Fibroblast of lung (primary cell): ENCODE data around the gene CARS1. TPM values are rescaled to one million over a fixed set of nuclear protein-coding genes. Genes with fewer than 3 reads are reported as not detected.

Experiments
- DNase-seq, 2 donors: peaks; one replicate each; pipeline versions ENCODE4 v3.0.0 to v3.0.0-alpha.2; 2010; ENCODE audit warnings: low read depth in 2 of 2
- H2AFZ ChIP-seq: 2 replicates; pipeline ENCODE4 v1.5.1; 2012; ENCODE audit warnings: low read length, control low read depth, inconsistent platforms
- H3K27ac ChIP-seq: 2 replicates; pipeline ENCODE4 v1.5.1; 2011; ENCODE audit warnings: low read length, control low read depth; ENCODE audit not compliant: insufficient read depth
- H3K27me3 ChIP-seq: 2 replicates; pipeline ENCODE4 v1.5.1; 2011; ENCODE audit warnings: mild to moderate bottlenecking, low read length; ENCODE audit not compliant: control insufficient read depth, insufficient read depth
- H3K36me3 ChIP-seq: 2 replicates; pipeline ENCODE4 v1.5.1; 2011; ENCODE audit warnings: low read length; ENCODE audit not compliant: control insufficient read depth, insufficient read depth
- H3K4me1 ChIP-seq: 2 replicates; pipeline ENCODE4 v1.5.1; 2011; ENCODE audit warnings: low read length; ENCODE audit not compliant: control insufficient read depth, insufficient read depth; ENCODE audit errors: extremely low read depth
- H3K4me2 ChIP-seq: 2 replicates; pipeline ENCODE4 v1.5.1; 2011; ENCODE audit warnings: low read length, control low read depth; ENCODE audit not compliant: insufficient read depth; ENCODE audit errors: extremely low read depth
- H3K4me3 ChIP-seq, 4 experiments: fragments of 200-600 bp in 1 of 4; sonication (generic) in 1 of 4; replicated peaks in 1 of 4; 2 replicates each; pipeline ENCODE4 v1.5.1; 2011 to 2016; ENCODE audit warnings: low read length in 4 of 4, low read depth in 3 of 4, mild to moderate bottlenecking in 3 of 4, control low read depth in 2 of 4, inconsistent platforms in 1 of 4, mixed read lengths in 1 of 4; ENCODE audit not compliant: insufficient read depth in 1 of 4; ENCODE audit errors: control extremely low read depth in 1 of 4
- H3K79me2 ChIP-seq: 2 replicates; pipeline ENCODE4 v1.5.1; 2012; ENCODE audit warnings: mild to moderate bottlenecking, low read length, inconsistent platforms; ENCODE audit not compliant: control insufficient read depth, insufficient read depth
- H3K9ac ChIP-seq: 2 replicates; pipeline ENCODE4 v1.5.1; 2011; ENCODE audit warnings: mild to moderate bottlenecking, low read length, control low read depth; ENCODE audit not compliant: insufficient read depth
- H3K9me3 ChIP-seq: 2 replicates; pipeline ENCODE4 v1.5.1; 2012; ENCODE audit warnings: low read depth, low read length; ENCODE audit not compliant: control insufficient read depth, insufficient read depth
- H4K20me1 ChIP-seq: 2 replicates; pipeline ENCODE4 v1.5.1; 2011; ENCODE audit warnings: low read length; ENCODE audit not compliant: control insufficient read depth, insufficient read depth; ENCODE audit errors: extremely low read depth
- CTCF ChIP-seq, 2 donors: IDR thresholded peaks in 1 of 2; conservative IDR thresholded peaks in 1 of 2; 1 replicate in 1 of 2; 2 replicates in 1 of 2; pipeline ENCODE4 v1.5.1; 2011 to 2012; ENCODE audit warnings: low read length in 2 of 2, control low read depth in 1 of 2, inconsistent platforms in 1 of 2, low read depth in 1 of 2, mild to moderate bottlenecking in 1 of 2
- EZH2 ChIP-seq: IDR thresholded peaks from 2 replicates; pipeline ENCODE4 v1.5.1; 2012; ENCODE audit warnings: low read length, control low read depth, mild to moderate bottlenecking; ENCODE audit errors: missing control alignments
- polyA plus RNA-seq, 2 donors: library from polyadenylated mRNA; depleted of rRNA in 1 of 2; stranded (reverse) in 1 of 2; unstranded in 1 of 2; fragments of >200 nt; gene quantifications; 2 replicates each; pipeline ENCODE4 v1.2.1, GENCODE V29; 2011 to 2012; ENCODE audit warnings: missing spikeins in 1 of 2
- total RNA-seq: library from RNA; depleted of rRNA; stranded (reverse); fragments of >200 nt; gene quantifications from 2 replicates; pipeline ENCODE4 v1.2.1, GENCODE V29; 2014

Gene CARS1
- total and polyA plus RNA-seq, 2 donors (not counting 1 experiment from before 2014, with no cell fraction given): 67.5 to 149 TPM

DNA sequence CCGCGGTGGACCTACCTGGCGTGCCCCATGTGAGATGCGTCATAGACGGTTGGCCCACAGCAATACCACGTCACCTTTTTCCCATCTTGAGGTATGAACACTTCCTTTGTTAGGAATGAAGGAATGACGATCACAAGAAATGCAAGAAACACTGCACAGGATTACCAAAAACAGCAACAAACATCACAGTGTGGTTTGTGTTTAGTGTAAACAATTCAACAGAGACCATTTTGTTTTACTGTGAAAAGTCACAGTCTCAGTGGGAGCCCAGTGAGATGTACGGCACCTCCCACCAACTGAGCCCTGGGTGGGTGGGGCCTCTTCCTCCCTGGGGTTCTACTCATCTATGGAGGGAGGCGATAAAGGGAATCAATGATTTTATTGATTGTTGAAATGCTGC, 16.3 kb downstream of the CARS1 start:
- no peaks in the 10 kb centered on the region for H4K20me1 ChIP-seq
- DNase-seq: no peak

DNA sequence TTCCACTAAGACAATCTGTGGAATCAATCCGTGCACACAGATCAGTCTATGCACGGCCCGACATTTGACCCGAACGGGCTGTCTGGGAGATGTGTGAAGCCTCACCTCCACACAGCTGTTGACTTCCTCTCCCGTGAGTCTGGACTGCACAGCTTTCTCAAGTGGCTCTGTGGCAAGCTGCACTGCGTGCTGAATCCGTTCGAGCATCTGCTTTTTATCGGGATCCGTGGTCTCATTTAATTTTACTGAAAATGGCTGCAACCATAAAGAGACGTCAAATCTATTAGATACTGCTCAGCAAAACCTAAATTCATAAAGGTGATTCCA, 19.3 kb downstream of the CARS1 start:
- peaks cover 16% of the 10 kb centered on the region for H3K79me2 ChIP-seq
- DNase-seq: no peak
- H3K4me2 ChIP-seq: no peak overlapping the region
- H3K36me3 ChIP-seq: peaks cover 30% of the 10 kb centered on the region
- H3K27me3 ChIP-seq: no peaks in the 10 kb centered on the region
- no peak overlapping the region for H3K4me3 ChIP-seq
- H3K9ac ChIP-seq: no peak overlapping the region
- peaks cover under 1% of the 10 kb centered on the region for H3K4me1 ChIP-seq
- H3K27ac ChIP-seq: no peak overlapping the region
- no peak for TF ChIP-seq EZH2
- TF ChIP-seq CTCF (conservative IDR thresholded peaks at IDR 0.05 in 1 of 2, IDR thresholded peaks at IDR 0.05 in 1 of 2; ENCODE audit: low read depth in 1 of 2, low read length in 2 of 2): no peak
- no peaks in the 10 kb centered on the region for H3K9me3 ChIP-seq
- no peak overlapping the region for H2AFZ ChIP-seq
- H4K20me1 ChIP-seq: no peaks in the 10 kb centered on the region

More for the DNA sequence above, 16.3 kb downstream of the CARS1 start:
- Histone ChIP-seq H3K4me1 (peaks cover 10% of the 10 kb centered on the region), H3K79me2 (peaks cover 41% of the 10 kb centered on the region), H2AFZ (no peak overlapping the region), H3K4me2 (no peak overlapping the region), H3K27me3 (no peaks in the 10 kb centered on the region), H3K9me3 (no peaks in the 10 kb centered on the region), H3K9ac (no peak overlapping the region), H3K27ac (no peak overlapping the region), H3K4me3 (no peak overlapping the region), H3K36me3 (peaks cover 34% of the 10 kb centered on the region)
- TF ChIP-seq CTCF (conservative IDR thresholded peaks at IDR 0.05 in 1 of 2, IDR thresholded peaks at IDR 0.05 in 1 of 2; ENCODE audit: low read depth in 1 of 2, low read length in 2 of 2): no peak
- no peak for TF ChIP-seq EZH2

DNA sequence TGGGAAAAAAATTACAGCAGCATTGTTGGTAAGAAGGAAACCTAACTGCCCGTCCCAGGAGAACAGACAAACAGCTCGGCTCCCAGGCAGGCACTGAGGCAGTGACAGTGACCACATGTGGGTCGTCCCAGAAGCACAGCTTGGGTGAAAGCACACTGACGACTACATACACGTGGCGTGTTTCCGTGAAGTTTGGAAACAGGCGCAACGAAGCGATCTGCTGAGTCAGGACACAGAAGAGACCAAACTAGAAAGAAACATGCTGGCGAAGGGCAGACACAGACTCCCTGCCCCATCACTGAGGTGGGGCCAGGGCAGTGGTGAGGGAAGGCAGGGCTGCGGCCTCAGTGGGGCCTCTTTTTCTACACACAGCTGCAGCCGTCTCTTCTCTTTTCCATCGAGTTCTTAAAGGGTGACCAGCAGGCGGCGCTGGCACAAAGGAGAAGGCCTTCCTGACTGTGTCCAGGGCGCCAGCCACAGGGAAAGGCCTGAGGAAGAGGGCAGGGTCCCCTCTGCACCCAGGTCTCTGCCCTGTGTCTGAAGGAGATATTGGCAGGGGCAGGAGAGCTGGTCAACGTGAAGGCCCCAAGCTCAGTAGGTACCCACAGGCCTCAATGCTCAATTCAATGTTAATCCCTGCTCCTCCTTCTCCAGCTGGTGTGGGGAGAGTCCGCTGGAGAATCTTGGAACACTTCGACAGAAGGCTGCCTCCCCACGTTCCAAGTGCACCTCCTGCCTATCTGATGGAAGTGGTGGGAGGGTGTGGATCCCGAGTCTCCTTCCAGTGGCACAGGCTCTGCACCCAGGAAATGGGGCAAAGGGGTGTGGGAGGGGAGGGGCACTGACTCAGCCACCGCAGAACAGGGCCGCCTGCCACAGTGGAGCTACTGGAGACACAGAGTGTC, 19.9 kb downstream of the CARS1 start:
- Histone ChIP-seq H3K4me2 (no peak overlapping the region), H3K36me3 (peaks cover 30% of the 10 kb centered on the region), H3K9ac (no peak overlapping the region), H3K4me3 (no peak overlapping the region), H3K27ac (no peak overlapping the region), H4K20me1 (no peaks in the 10 kb centered on the region), H3K9me3 (no peaks in the 10 kb centered on the region), H3K4me1 (no peaks in the 10 kb centered on the region), H3K27me3 (no peaks in the 10 kb centered on the region), H2AFZ (no peak overlapping the region), H3K79me2 (peaks cover 10% of the 10 kb centered on the region)
- peak; percentile 60 to 73 for DNase-seq
- peak; percentile 73 to 78 for TF ChIP-seq CTCF (conservative IDR thresholded peaks at IDR 0.05 in 1 of 2, IDR thresholded peaks at IDR 0.05 in 1 of 2; ENCODE audit: low read depth in 1 of 2, low read length in 2 of 2)
- TF ChIP-seq EZH2: no peak
